GM23338 (cell line): ENCODE data around the gene FAXC.

ENCODE experiments used
- EZH2 ChIP-seq: fragments of 200-600 bp; sonication (generic); IDR thresholded peaks from one replicate; pipeline ENCODE4 v1.8.0; 2017; ENCODE audit warnings: antibody characterized with exemption, mild to moderate bottlenecking, low read depth; ENCODE audit not compliant: unreplicated experiment
- STAT1 ChIP-seq: IDR thresholded peaks from one replicate; pipeline ENCODE4 v1.6.1; 2016; ENCODE audit warnings: antibody characterized with exemption; ENCODE audit not compliant: unreplicated experiment
- TF ChIP-seq, protein P1 (sequence below): IDR thresholded peaks from one replicate; pipeline ENCODE4 v1.6.1; 2018; ENCODE audit warnings: antibody characterized with exemption; ENCODE audit not compliant: unreplicated experiment
- TF ChIP-seq, protein P2 (sequence below), 2 experiments: fragments of 200-600 bp in 1 of 2; sonication (generic) in 1 of 2; conservative IDR thresholded peaks; 2 replicates each; pipeline versions ENCODE4 v1.5.1 to v1.6.1; 2016 to 2017; ENCODE audit warnings: antibody characterized with exemption in 2 of 2, low read depth in 2 of 2, mild to moderate bottlenecking in 2 of 2, moderate library complexity in 1 of 2

DNA sequence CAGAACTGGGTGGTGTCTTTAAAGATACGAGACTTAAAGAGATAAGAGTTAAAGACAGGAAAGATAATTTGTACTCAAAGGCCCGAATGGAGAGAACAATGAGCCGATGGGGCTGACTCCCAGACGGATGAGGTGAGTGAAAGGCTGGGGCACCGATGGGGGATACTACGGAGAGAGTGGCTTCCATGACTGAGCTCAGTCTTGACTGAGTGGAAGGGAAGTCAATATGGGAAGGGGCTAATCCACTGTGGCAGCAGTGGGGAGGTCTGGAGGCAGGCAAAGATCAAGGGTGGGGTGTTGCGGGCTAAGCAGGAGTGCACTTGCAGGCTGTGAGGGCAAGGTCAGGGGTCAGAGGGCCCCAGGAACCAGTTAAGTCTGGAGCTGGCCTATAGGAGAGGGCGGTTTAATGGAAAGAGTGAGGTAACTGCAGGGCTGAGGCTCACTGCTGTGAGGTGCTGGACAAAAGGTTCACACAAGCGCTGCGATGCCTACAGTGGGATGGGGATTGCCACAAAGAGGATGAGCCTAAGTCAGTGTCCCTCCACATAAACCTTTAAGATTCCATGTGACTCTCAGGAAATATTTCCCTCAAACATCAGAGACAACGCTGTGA is 42.1 kb downstream of the FAXC start:
- TF ChIP-seq, protein P1, sequence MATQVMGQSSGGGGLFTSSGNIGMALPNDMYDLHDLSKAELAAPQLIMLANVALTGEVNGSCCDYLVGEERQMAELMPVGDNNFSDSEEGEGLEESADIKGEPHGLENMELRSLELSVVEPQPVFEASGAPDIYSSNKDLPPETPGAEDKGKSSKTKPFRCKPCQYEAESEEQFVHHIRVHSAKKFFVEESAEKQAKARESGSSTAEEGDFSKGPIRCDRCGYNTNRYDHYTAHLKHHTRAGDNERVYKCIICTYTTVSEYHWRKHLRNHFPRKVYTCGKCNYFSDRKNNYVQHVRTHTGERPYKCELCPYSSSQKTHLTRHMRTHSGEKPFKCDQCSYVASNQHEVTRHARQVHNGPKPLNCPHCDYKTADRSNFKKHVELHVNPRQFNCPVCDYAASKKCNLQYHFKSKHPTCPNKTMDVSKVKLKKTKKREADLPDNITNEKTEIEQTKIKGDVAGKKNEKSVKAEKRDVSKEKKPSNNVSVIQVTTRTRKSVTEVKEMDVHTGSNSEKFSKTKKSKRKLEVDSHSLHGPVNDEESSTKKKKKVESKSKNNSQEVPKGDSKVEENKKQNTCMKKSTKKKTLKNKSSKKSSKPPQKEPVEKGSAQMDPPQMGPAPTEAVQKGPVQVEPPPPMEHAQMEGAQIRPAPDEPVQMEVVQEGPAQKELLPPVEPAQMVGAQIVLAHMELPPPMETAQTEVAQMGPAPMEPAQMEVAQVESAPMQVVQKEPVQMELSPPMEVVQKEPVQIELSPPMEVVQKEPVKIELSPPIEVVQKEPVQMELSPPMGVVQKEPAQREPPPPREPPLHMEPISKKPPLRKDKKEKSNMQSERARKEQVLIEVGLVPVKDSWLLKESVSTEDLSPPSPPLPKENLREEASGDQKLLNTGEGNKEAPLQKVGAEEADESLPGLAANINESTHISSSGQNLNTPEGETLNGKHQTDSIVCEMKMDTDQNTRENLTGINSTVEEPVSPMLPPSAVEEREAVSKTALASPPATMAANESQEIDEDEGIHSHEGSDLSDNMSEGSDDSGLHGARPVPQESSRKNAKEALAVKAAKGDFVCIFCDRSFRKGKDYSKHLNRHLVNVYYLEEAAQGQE = no peak
- TF ChIP-seq, protein P2, sequence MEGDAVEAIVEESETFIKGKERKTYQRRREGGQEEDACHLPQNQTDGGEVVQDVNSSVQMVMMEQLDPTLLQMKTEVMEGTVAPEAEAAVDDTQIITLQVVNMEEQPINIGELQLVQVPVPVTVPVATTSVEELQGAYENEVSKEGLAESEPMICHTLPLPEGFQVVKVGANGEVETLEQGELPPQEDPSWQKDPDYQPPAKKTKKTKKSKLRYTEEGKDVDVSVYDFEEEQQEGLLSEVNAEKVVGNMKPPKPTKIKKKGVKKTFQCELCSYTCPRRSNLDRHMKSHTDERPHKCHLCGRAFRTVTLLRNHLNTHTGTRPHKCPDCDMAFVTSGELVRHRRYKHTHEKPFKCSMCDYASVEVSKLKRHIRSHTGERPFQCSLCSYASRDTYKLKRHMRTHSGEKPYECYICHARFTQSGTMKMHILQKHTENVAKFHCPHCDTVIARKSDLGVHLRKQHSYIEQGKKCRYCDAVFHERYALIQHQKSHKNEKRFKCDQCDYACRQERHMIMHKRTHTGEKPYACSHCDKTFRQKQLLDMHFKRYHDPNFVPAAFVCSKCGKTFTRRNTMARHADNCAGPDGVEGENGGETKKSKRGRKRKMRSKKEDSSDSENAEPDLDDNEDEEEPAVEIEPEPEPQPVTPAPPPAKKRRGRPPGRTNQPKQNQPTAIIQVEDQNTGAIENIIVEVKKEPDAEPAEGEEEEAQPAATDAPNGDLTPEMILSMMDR (conservative IDR thresholded peaks at IDR 0.05; ENCODE audit: low read depth in 2 of 2) = no peak
- TF ChIP-seq EZH2 = no peak
- no peak for TF ChIP-seq STAT1
